Adrenal gland (tissue), 12 donors: ENCODE data around the gene TXLNA. TPM values are rescaled to one million over a fixed set of nuclear protein-coding genes. Genes with fewer than 3 reads are reported as not detected.

Experiments used
- DNase-seq, 7 donors: peaks; one replicate each; pipeline ENCODE4 v3.0.0-alpha.2; 2019 to 2020
- H3K27ac ChIP-seq, 5 donors: fragments of 200-600 bp; sonication (generic) in 4 of 5; 1 replicate in 3 of 5; 2 replicates in 2 of 5; pipeline versions ENCODE4 v1.5.1 to v1.8.0; 2016 to 2020; ENCODE audit warnings: mild to moderate bottlenecking in 1 of 5
- H3K27me3 ChIP-seq: fragments of 200-600 bp; 2 replicates; pipeline ENCODE4 v1.8.0; 2021
- H3K36me3 ChIP-seq, 2 donors: fragments of 200-600 bp; replicated peaks in 1 of 2; 1 replicate in 1 of 2; 2 replicates in 1 of 2; pipeline versions ENCODE4 v1.5.1 to v1.8.0; 2018 to 2022
- H3K4me1 ChIP-seq, 2 donors: fragments of 200-600 bp; replicated peaks in 1 of 2; 1 replicate in 1 of 2; 2 replicates in 1 of 2; pipeline versions ENCODE4 v1.5.1 to v1.8.0; 2018 to 2021
- H3K4me3 ChIP-seq, 4 donors: fragments of 200-600 bp; sonication (generic) in 3 of 4; one replicate each; pipeline ENCODE4 v1.5.1; 2016 to 2018
- H3K9me3 ChIP-seq, 3 donors: fragments of 200-600 bp; sonication (generic) in 1 of 3; replicated peaks in 1 of 3; 1 replicate in 2 of 3; 2 replicates in 1 of 3; pipeline versions ENCODE4 v1.5.1 to v1.8.0; 2016 to 2021
- POLR2A ChIP-seq, 2 donors: fragments of 450-650 bp; IDR thresholded peaks; one replicate each; pipeline ENCODE4 v1.6.1; 2017; ENCODE audit warnings: antibody characterized with exemption in 2 of 2, mild to moderate bottlenecking in 2 of 2, moderate library complexity in 1 of 2
- WGBS, 4 donors: extraction: QIAGEN DNeasy Blood & Tissue Kit in 2 of 4; methylation state at CpG; one replicate each; pipeline versions ENCODE4 v1.1.5 to v1.1.7; 2013 to 2017; 5-methylcytosine and 5-hydroxymethylcytosine counted together
- intact Hi-C, 2 donors: fragments of 100-400 bp; cut with DNase I; formaldehyde crosslinking; loops; one replicate each; pipeline versions ENCODE4 v1.14.1 to v1.15.0; 2022 to 2023
- polyA plus RNA-seq, 3 donors: library from polyadenylated mRNA; stranded (reverse); fragments of 200-250 nt in 2 of 3; fragments of 350-450 nt in 1 of 3; fragmentation: Illumina TruSeq in 1 of 3; extraction: RNeasy Lipid Tissue Mini Kit (QIAGEN cat#74804) in 1 of 3; gene quantifications; one replicate each; pipeline ENCODE4 v1.2.3, GENCODE V29; 2013 to 2014
- total RNA-seq, 9 donors: library from RNA; depleted of rRNA in 4 of 9; stranded (reverse); fragments of >200 nt in 4 of 9; fragments of 120-200 nt in 1 of 9; fragmentation: NEBNext Ultra II Directional in 1 of 9; extraction: Animal tissue kit (Norgen Biotek cat#: 25700) in 1 of 9; gene quantifications; one replicate each; pipeline versions ENCODE4 v1.1.0 to v1.2.4, GENCODE V29; 2013 to 2023
- TF ChIP-seq, protein P1 (sequence below), 6 experiments: fragments of 450-650 bp in 4 of 6; fragments of 200-600 bp in 2 of 6; sonication (generic) in 1 of 6; IDR thresholded peaks; 1 replicate in 5 of 6; 2 replicates in 1 of 6; pipeline versions ENCODE4 v1.5.1 to v1.8.0; 2016 to 2021; ENCODE audit warnings: antibody characterized with exemption in 6 of 6, mild to moderate bottlenecking in 2 of 6, moderate library complexity in 1 of 6
- donor health status: healthy with polysubstance abuse.
- donor health status: Bipolar disorder and iron deficiency.
- donor health status: DM: yes; HTN: yes; CAD: no.
- donor health status: DM: no; HTN: no; CAD: no.
- donor health status: DM: no; HTN: no; CAD: no.
- donor health status: DM: yes; HTN: yes; CAD: no.

Gene TXLNA
- total and polyA plus RNA-seq, 12 donors, result 14.9 to 97.4 (median 62.3) TPM

DNA sequence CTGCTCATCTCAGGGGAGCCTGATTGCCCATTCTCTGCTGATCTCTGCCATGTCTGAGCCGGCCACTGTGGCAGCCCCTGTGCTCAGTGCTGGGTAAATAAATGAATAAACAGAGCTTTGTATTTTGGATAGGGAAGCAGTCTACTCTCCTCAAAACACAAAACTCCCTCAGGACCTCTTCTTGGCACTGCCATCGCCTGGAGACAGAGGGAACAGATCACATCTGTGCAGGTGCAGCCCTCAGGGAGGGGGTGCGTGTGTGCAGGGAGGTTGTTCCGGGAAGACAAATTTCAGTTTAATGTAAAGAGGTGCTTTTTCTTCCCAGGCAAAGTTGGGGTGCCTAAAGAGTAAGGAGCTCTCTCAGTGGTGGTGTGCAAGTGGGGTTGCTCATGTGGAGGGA is 59.9 kb downstream of the TXLNA start:
- DNase-seq, result no peak
- no peak for TF ChIP-seq POLR2A (IDR thresholded peaks at IDR 0.05)
- TF ChIP-seq, protein P1, sequence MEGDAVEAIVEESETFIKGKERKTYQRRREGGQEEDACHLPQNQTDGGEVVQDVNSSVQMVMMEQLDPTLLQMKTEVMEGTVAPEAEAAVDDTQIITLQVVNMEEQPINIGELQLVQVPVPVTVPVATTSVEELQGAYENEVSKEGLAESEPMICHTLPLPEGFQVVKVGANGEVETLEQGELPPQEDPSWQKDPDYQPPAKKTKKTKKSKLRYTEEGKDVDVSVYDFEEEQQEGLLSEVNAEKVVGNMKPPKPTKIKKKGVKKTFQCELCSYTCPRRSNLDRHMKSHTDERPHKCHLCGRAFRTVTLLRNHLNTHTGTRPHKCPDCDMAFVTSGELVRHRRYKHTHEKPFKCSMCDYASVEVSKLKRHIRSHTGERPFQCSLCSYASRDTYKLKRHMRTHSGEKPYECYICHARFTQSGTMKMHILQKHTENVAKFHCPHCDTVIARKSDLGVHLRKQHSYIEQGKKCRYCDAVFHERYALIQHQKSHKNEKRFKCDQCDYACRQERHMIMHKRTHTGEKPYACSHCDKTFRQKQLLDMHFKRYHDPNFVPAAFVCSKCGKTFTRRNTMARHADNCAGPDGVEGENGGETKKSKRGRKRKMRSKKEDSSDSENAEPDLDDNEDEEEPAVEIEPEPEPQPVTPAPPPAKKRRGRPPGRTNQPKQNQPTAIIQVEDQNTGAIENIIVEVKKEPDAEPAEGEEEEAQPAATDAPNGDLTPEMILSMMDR (IDR thresholded peaks at IDR 0.05), result no peak
- H3K27ac ChIP-seq, result peak overlapping the region in 4 of 5 donors; percentile 68 to 95 (median 88)
- 53 to 73% (median 62%) methylated on average over 4 of the region's 4 CpGs for WGBS, 4 donors
- intact Hi-C loops, result no loop called here
- H3K4me1 ChIP-seq, result peaks cover 31 to 49% of the 10 kb centered on the region in 2 donors
- H3K36me3 ChIP-seq, result peaks cover 0 to 7% of the 10 kb centered on the region in 2 donors
- no peaks in the 10 kb centered on the region for H3K9me3 ChIP-seq
- H3K27me3 ChIP-seq, result no peaks in the 10 kb centered on the region
- peak overlapping the region in 1 of 4 donors; percentile 60 for H3K4me3 ChIP-seq

GRCh38 chr1:32239790-32240139 is 60.3 kb downstream of the TXLNA start:
- Histone ChIP-seq H3K9me3 (no peaks in the 10 kb centered on the region), H3K36me3 (peaks cover 0 to 3% of the 10 kb centered on the region in 2 donors), H3K4me1 (peaks cover 30 to 47% of the 10 kb centered on the region in 2 donors), H3K4me3 (peak overlapping the region in 2 of 4 donors; percentile 32 to 60), H3K27me3 (no peaks in the 10 kb centered on the region), H3K27ac (peak overlapping the region in 4 of 5 donors; percentile 68 to 95 (median 88))
- intact Hi-C loops, result no loop called here
- DNase-seq, result peak in 6 of 7 donors; percentile 61 to 72 (median 67)
- TF ChIP-seq POLR2A (IDR thresholded peaks at IDR 0.05), result no peak
- WGBS, 4 donors, result 39 to 83% (median 49%) methylated on average over 1 to 20 of the region's 20 CpGs

DNA sequence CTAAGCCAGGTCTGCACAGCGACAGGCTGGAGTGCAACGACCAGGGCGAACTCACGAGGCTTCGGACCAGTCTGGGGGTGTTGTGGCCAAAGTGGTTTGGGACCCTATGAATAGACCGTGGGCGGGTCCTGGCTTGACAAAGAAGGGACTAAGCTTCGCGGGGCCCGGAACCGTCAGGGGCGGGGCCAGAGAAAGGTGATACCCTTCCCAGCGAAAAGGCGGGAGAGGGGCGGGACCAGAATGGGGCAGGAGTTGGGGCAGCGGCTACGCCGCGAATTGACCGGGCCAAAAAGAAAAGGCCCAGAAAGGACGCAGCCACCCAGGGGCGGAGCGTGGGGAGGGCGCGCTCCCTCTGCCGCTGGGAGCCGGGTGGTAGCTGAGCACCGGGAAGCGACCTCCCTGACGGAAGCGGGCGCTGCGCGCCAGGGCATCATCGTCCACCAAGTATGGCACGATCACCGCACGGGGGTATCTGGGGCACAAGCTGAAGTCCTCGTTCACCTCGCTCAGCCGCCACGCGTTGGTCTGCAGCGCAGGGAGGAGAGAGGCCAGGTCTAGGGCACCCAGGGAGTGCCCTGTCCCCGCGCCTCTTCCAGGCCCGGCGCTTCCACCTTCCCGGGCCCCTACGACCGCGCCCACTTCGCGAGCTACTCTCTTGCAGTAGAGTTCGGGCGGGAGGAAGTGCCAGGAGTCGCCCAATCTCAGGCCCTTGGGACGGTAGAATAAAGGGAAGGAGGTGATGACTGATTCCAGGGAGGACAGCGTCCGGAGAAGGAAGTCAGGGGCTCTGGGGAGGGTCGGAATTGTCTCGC is 60.9 kb downstream of the TXLNA start:
- TF ChIP-seq, protein P1 (IDR thresholded peaks at IDR 0.05), result peak in 4 of 6 experiments; percentile 11 to 31 (median 28)
- peak; percentile 51 to 92 for TF ChIP-seq POLR2A (IDR thresholded peaks at IDR 0.05)
- Histone ChIP-seq H3K9me3 (no peaks in the 10 kb centered on the region), H3K36me3 (no peaks in the 10 kb centered on the region), H3K27ac (peak overlapping the region; percentile 68 to 95 (median 83)), H3K27me3 (no peaks in the 10 kb centered on the region), H3K4me3 (peak overlapping the region; percentile 15 to 60 (median 45)), H3K4me1 (peaks cover 24 to 41% of the 10 kb centered on the region in 2 donors)
- peak; percentile 83 to 93 (median 86) for DNase-seq
- intact Hi-C loops, result no loop called here
- WGBS, 4 donors, result 0 to 2% (median 1%) methylated on average over 14 to 62 of the region's 62 CpGs

DNA sequence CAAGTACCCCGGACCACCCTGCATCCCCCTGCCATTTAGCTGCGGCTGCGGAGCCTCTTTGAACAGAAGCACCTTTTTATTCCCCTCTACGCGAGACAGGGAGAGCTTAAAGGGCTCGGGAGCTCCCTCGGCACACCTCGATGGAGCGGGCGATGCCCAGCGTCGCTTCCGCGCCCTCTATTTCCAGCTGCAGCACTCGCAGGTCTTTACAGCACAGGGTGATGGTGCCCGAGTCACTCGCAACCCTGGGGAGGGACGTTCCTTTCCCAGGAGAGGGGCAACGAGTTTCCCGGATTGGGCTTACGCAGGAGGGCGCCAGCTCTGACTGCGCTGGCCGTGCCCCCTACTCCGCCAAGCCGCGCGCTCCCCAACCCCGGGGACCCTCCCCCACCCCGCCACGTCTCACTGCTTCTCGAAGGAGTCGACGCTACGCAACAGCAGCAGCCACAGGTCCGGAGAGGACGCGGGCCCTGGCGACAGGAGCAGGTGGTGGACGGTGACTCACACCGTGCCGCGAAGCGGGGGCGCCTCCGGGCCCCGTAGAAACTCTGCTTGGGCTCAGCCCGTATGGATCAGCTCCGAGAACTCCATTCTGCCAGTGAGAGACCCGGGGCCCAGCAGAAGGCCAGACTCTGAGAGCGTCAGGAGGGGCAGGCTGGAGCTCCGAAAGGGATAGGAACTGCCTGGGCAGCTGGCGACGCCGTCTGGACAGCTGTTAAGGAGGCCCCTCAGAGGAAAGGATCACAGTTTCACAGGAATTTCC is 61.7 kb downstream of the TXLNA start:
- peak; percentile 75 to 89 (median 81) for DNase-seq
- 1 to 7% (median 3%) methylated on average over 6 to 55 of the region's 55 CpGs for WGBS, 4 donors
- peak overlapping the region; percentile 68 to 95 (median 83) for H3K27ac ChIP-seq

More for the DNA sequence above, 61.7 kb downstream of the TXLNA start:
- H3K4me1 ChIP-seq, result peaks cover 18 to 38% of the 10 kb centered on the region in 2 donors
- H3K4me3 ChIP-seq, result peak overlapping the region; percentile 15 to 60 (median 45)
- no peaks in the 10 kb centered on the region for H3K27me3 ChIP-seq
- peak in 1 of 2 donors; percentile 62 for TF ChIP-seq POLR2A (IDR thresholded peaks at IDR 0.05)
- TF ChIP-seq, protein P1 (IDR thresholded peaks at IDR 0.05), result peak in 1 of 6 experiments; percentile 1
- no peaks in the 10 kb centered on the region for H3K36me3 ChIP-seq
- H3K9me3 ChIP-seq, result no peaks in the 10 kb centered on the region
- intact Hi-C loops, result no loop called here
